ENCODE data around the gene TNRC6C. TPM values are rescaled to one million over a fixed set of nuclear protein-coding genes. Genes with fewer than 3 reads are reported as not detected.
A peak's percentile ranks its signal among the peaks of the same experiment; 100 is the strongest.

The TNRC6C gene
- total and polyA plus RNA-seq, 2 of the 13 experiments (the other 11 are each of a cell fraction or from before 2014, with no cell fraction given) = 0.66 to 4.9 TPM

DNA sequence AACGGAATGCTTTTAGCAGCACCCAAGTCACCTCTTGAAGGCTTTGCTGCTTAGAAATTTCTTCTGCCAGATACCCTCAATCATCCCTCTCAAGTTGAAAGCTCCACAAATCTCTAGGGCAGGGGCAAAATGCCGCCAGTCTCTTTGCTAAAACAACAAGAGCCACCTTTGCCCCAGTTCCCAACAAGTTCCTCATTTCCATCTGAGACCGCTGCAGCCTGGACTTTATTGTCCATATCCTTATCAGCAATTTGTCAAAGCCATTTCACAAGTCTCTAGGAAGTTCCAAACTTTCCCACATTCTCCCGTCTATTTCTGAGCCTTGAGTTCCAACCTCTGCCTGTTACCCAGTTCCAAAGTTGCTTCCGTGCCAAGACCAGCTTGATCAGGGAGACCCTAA lies 142.6 kb downstream of the TNRC6C start (continued):
- TF ChIP-seq, protein P1, sequence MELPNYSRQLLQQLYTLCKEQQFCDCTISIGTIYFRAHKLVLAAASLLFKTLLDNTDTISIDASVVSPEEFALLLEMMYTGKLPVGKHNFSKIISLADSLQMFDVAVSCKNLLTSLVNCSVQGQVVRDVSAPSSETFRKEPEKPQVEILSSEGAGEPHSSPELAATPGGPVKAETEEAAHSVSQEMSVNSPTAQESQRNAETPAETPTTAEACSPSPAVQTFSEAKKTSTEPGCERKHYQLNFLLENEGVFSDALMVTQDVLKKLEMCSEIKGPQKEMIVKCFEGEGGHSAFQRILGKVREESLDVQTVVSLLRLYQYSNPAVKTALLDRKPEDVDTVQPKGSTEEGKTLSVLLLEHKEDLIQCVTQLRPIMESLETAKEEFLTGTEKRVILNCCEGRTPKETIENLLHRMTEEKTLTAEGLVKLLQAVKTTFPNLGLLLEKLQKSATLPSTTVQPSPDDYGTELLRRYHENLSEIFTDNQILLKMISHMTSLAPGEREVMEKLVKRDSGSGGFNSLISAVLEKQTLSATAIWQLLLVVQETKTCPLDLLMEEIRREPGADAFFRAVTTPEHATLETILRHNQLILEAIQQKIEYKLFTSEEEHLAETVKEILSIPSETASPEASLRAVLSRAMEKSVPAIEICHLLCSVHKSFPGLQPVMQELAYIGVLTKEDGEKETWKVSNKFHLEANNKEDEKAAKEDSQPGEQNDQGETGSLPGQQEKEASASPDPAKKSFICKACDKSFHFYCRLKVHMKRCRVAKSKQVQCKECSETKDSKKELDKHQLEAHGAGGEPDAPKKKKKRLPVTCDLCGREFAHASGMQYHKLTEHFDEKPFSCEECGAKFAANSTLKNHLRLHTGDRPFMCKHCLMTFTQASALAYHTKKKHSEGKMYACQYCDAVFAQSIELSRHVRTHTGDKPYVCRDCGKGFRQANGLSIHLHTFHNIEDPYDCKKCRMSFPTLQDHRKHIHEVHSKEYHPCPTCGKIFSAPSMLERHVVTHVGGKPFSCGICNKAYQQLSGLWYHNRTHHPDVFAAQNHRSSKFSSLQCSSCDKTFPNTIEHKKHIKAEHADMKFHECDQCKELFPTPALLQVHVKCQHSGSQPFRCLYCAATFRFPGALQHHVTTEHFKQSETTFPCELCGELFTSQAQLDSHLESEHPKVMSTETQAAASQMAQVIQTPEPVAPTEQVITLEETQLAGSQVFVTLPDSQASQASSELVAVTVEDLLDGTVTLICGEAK (IDR thresholded peaks at IDR 0.05) = no peak
- TF ChIP-seq, protein P1 (CRISPR knock-in tag; IDR thresholded peaks at IDR 0.05) = no peak
- TF ChIP-seq PAWR (CRISPR knock-in tag; IDR thresholded peaks at IDR 0.05; ENCODE audit: borderline replicate concordance) (no peak), ZNF598 (CRISPR knock-in tag; IDR thresholded peaks at IDR 0.05; ENCODE audit: borderline replicate concordance) (no peak)

DNA sequence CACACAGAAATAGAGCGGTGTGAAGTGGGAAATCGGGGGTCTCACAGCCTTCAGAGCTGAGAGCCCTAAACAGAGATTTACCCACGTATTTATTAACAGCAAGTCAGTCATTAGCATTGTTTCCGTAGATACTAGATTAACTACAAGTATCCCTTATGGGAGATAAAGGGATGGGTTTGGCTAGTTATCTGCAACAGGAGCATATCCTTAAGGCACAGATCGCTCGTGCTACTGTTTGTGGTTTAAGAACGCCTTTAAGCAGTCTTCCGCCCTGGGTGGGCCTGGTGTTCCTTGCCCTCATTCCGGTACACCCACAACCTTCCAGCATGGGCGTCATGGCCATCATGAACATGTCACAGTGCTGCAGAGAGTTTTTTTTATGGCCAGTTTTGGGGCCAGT lies 143.0 kb downstream of the TNRC6C start:
- H3K4me3 ChIP-seq (replicated peaks in 1 of 3; ENCODE audit: insufficient read depth in 1 of 3, low read depth in 2 of 3, low read length in 3 of 3) = no peak overlapping the region
- H3K79me2 ChIP-seq (ENCODE audit: insufficient read depth, low read length) = no peaks in the 10 kb centered on the region
- intact Hi-C loops (cut with micrococcal nuclease; ENCODE audit: unreplicated experiment) (no loop called here), in situ Hi-C loops (cut with HindIII; ENCODE audit: extremely low pct_ligation_motif_present, low pct_unique_long_range_greater_than_20kb) (no loop called here)
- no peak overlapping the region for H3K27ac ChIP-seq (ENCODE audit: extremely low read length, insufficient read depth, low read length)
- peaks cover 7% of the 10 kb centered on the region; the same call in 1 of the 2 replicates for H3K9me3 ChIP-seq (ENCODE audit: low read length)
- CTCF ChIA-PET (ENCODE audit: low intra/inter-chr PET ratio, low total read pairs) = no interaction called here
- WGBS (ENCODE audit: low lambda C conversion rate) = 96% methylated on average over 10 of the region's 10 CpGs
- FAIRE-seq (no peak), ATAC-seq (no peak), DNase-seq (ENCODE audit: low spot score) (no peak)
- BruUV-seq (replicated peaks) = no TSS peak
- H3K4me2 ChIP-seq (ENCODE audit: low read depth, low read length) = no peak overlapping the region
- H3K36me3 ChIP-seq (replicated peaks in 1 of 2; ENCODE audit: control insufficient read depth in 1 of 2, insufficient read depth in 2 of 2, low read length in 2 of 2) = peaks cover 20 to 45% of the 10 kb centered on the region in 2 experiments
- no peaks in the 10 kb centered on the region for H3K27me3 ChIP-seq (ENCODE audit: control insufficient read depth in 1 of 2, insufficient read depth in 2 of 2, low read length in 2 of 2)
- H2AFZ ChIP-seq (ENCODE audit: low read length) = no peak overlapping the region
- H3K4me1 ChIP-seq (ENCODE audit: insufficient read depth, low read length) = peaks cover 25% of the 10 kb centered on the region
- peak; percentile 100 for TF ChIP-seq ZNF761 (CRISPR knock-in tag; conservative IDR thresholded peaks at IDR 0.05)
- no peak for TF ChIP-seq ZNF350 (CRISPR knock-in tag; IDR thresholded peaks at IDR 0.05; ENCODE audit: borderline replicate concordance, low read depth)
- no peak overlapping the region for H3K9ac ChIP-seq (ENCODE audit: insufficient read depth, low read depth, low read length)
- POLR2A ChIA-PET = no interaction called here
- no peaks in the 10 kb centered on the region for H4K20me1 ChIP-seq (ENCODE audit: insufficient read depth, low read length)
